ENCODE measurements around the gene KIF22.
"Not testable (repeated sequence)": the region's sequence is repeated elsewhere in the genome, so short reads cannot be mapped to it uniquely, and the experiment has no call there.

The KIF22 gene

GRCh38 chr16:29833219-29833618 lies 42.7 kb downstream of the KIF22 start:
- H3K79me1 ChIP-seq (ENCODE audit: low read length); H3K36me3 ChIP-seq (ENCODE audit: control insufficient read depth in 1 of 2, insufficient read depth in 2 of 2, low read length in 2 of 2); H3K14ac ChIP-seq (ENCODE audit: low read length); H3K4me3 ChIP-seq (ENCODE audit: low read depth, low read length); H2AFZ ChIP-seq (ENCODE audit: insufficient read depth, low read length, poor library complexity); H3K79me2 ChIP-seq (ENCODE audit: control insufficient read depth, insufficient read depth, low read length, poor library complexity); H4K12ac ChIP-seq (ENCODE audit: low read depth, low read length); H3K4me1 ChIP-seq (ENCODE audit: control insufficient read depth in 1 of 2, insufficient read depth in 2 of 2, low read length in 2 of 2); H3K27ac ChIP-seq (ENCODE audit: low read depth, low read length); H3K4ac ChIP-seq (ENCODE audit: low read depth, low read length); H3K9me3 ChIP-seq (ENCODE audit: insufficient read depth, low read depth, low read length); H2BK12ac ChIP-seq (ENCODE audit: low read length); H2BK5ac ChIP-seq (ENCODE audit: low read depth, low read length, poor library complexity); H2BK120ac ChIP-seq (ENCODE audit: insufficient read depth, low read length, poor library complexity); H4K91ac ChIP-seq (ENCODE audit: low read depth, low read length); H3K18ac ChIP-seq (ENCODE audit: low read length); H3K23ac ChIP-seq (ENCODE audit: low read length); DNase-seq; H4K8ac ChIP-seq (ENCODE audit: low read depth, low read length); H3K9ac ChIP-seq (ENCODE audit: low read length); H3K4me2 ChIP-seq (ENCODE audit: low read length); H3K27me3 ChIP-seq (ENCODE audit: insufficient read depth, low read length); H2AK5ac ChIP-seq (ENCODE audit: low read length): not testable (repeated sequence)
- WGBS (ENCODE audit: extremely low coverage, insufficient coverage, insufficient read length) = no CpG with 5 or more reads among the region's 4 CpGs

GRCh38 chr16:29834079-29834478 lies 43.5 kb downstream of the KIF22 start:
- Histone ChIP-seq H3K18ac (ENCODE audit: low read length) (no peak overlapping the region), H3K79me1 (ENCODE audit: low read length) (no peaks in the 10 kb centered on the region), H3K4me2 (ENCODE audit: low read length) (no peak overlapping the region), H3K23ac (ENCODE audit: low read length) (no peak overlapping the region), H2BK5ac (ENCODE audit: low read depth, low read length, poor library complexity) (no peak overlapping the region), H3K4ac (ENCODE audit: low read depth, low read length) (no peak overlapping the region), H4K8ac (ENCODE audit: low read depth, low read length) (no peak overlapping the region), H3K27me3 (ENCODE audit: insufficient read depth, low read length) (no peaks in the 10 kb centered on the region), H2AFZ (ENCODE audit: insufficient read depth, low read length, poor library complexity) (no peak overlapping the region), H3K9me3 (ENCODE audit: insufficient read depth, low read depth, low read length) (no peaks in the 10 kb centered on the region), H2BK120ac (ENCODE audit: insufficient read depth, low read length, poor library complexity) (no peak overlapping the region), H3K9ac (ENCODE audit: low read length) (no peak overlapping the region), H2AK5ac (ENCODE audit: low read length) (no peak overlapping the region), H3K27ac (ENCODE audit: low read depth, low read length) (no peak overlapping the region), H4K91ac (ENCODE audit: low read depth, low read length) (no peak overlapping the region), H3K79me2 (ENCODE audit: control insufficient read depth, insufficient read depth, low read length, poor library complexity) (no peaks in the 10 kb centered on the region), H3K4me3 (ENCODE audit: low read depth, low read length) (no peak overlapping the region), H2BK12ac (ENCODE audit: low read length) (no peak overlapping the region), H4K12ac (ENCODE audit: low read depth, low read length) (no peak overlapping the region), H3K36me3 (ENCODE audit: control insufficient read depth in 1 of 2, insufficient read depth in 2 of 2, low read length in 2 of 2) (peaks cover 2 to 6% of the 10 kb centered on the region in 2 experiments), H3K14ac (ENCODE audit: low read length) (no peak overlapping the region), H3K4me1 (ENCODE audit: control insufficient read depth in 1 of 2, insufficient read depth in 2 of 2, low read length in 2 of 2) (no peaks in the 10 kb centered on the region)
- DNase-seq = no peak
- no CpG with 5 or more reads among the region's 5 CpGs for WGBS (ENCODE audit: extremely low coverage, insufficient coverage, insufficient read length)

GRCh38 chr16:29835926-29836325 lies 45.4 kb downstream of the KIF22 start:
- Histone ChIP-seq H3K79me2 (ENCODE audit: control insufficient read depth, insufficient read depth, low read length, poor library complexity) (no peaks in the 10 kb centered on the region), H4K91ac (ENCODE audit: low read depth, low read length) (no peak overlapping the region)
- no CpG with 5 or more reads among the region's 7 CpGs for WGBS (ENCODE audit: extremely low coverage, insufficient coverage, insufficient read length)

GRCh38 chr16:29836623-29837022 lies 46.1 kb downstream of the KIF22 start:
- Histone ChIP-seq H2AFZ (ENCODE audit: insufficient read depth, low read length, poor library complexity) (no peak overlapping the region), H3K14ac (ENCODE audit: low read length) (no peak overlapping the region), H3K4ac (ENCODE audit: low read depth, low read length) (no peak overlapping the region), H2BK5ac (ENCODE audit: low read depth, low read length, poor library complexity) (no peak overlapping the region), H3K9ac (ENCODE audit: low read length) (no peak overlapping the region), H2BK12ac (ENCODE audit: low read length) (no peak overlapping the region), H4K12ac (ENCODE audit: low read depth, low read length) (no peak overlapping the region), H3K79me1 (ENCODE audit: low read length) (no peaks in the 10 kb centered on the region), H3K36me3 (ENCODE audit: control insufficient read depth in 1 of 2, insufficient read depth in 2 of 2, low read length in 2 of 2) (peaks cover 0 to 4% of the 10 kb centered on the region in 2 experiments), H4K91ac (ENCODE audit: low read depth, low read length) (no peak overlapping the region), H2AK5ac (ENCODE audit: low read length) (no peak overlapping the region), H3K4me2 (ENCODE audit: low read length) (no peak overlapping the region), H3K18ac (ENCODE audit: low read length) (no peak overlapping the region), H3K27me3 (ENCODE audit: insufficient read depth, low read length) (no peaks in the 10 kb centered on the region), H3K23ac (ENCODE audit: low read length) (no peak overlapping the region), H3K9me3 (ENCODE audit: insufficient read depth, low read depth, low read length) (no peaks in the 10 kb centered on the region), H3K27ac (ENCODE audit: low read depth, low read length) (no peak overlapping the region), H3K4me1 (ENCODE audit: control insufficient read depth in 1 of 2, insufficient read depth in 2 of 2, low read length in 2 of 2) (no peaks in the 10 kb centered on the region), H3K4me3 (ENCODE audit: low read depth, low read length) (no peak overlapping the region), H2BK120ac (ENCODE audit: insufficient read depth, low read length, poor library complexity) (no peak overlapping the region), H4K8ac (ENCODE audit: low read depth, low read length) (no peak overlapping the region), H3K79me2 (ENCODE audit: control insufficient read depth, insufficient read depth, low read length, poor library complexity) (no peaks in the 10 kb centered on the region)
- no peak for DNase-seq
- WGBS (ENCODE audit: extremely low coverage, insufficient coverage, insufficient read length) = no CpG with 5 or more reads among the region's 15 CpGs

More at GRCh38 chr16:29835926-29836325, 45.4 kb downstream of the KIF22 start:
- no peak overlapping the region for H4K8ac ChIP-seq (ENCODE audit: low read depth, low read length)
- H4K12ac ChIP-seq (ENCODE audit: low read depth, low read length) = no peak overlapping the region
- no peak overlapping the region for H2AK5ac ChIP-seq (ENCODE audit: low read length)
- H3K9ac ChIP-seq (ENCODE audit: low read length) = no peak overlapping the region
- H3K36me3 ChIP-seq (ENCODE audit: control insufficient read depth in 1 of 2, insufficient read depth in 2 of 2, low read length in 2 of 2) = peaks cover 2 to 6% of the 10 kb centered on the region in 2 experiments
- no peak overlapping the region for H3K4me3 ChIP-seq (ENCODE audit: low read depth, low read length)
- H3K4me1 ChIP-seq (ENCODE audit: control insufficient read depth in 1 of 2, insufficient read depth in 2 of 2, low read length in 2 of 2) = no peaks in the 10 kb centered on the region
- H3K18ac ChIP-seq (ENCODE audit: low read length) = no peak overlapping the region
- H2BK120ac ChIP-seq (ENCODE audit: insufficient read depth, low read length, poor library complexity) = no peak overlapping the region
- H3K23ac ChIP-seq (ENCODE audit: low read length) = no peak overlapping the region
- H2BK5ac ChIP-seq (ENCODE audit: low read depth, low read length, poor library complexity) = no peak overlapping the region
- no peak overlapping the region for H3K27ac ChIP-seq (ENCODE audit: low read depth, low read length)
- no peaks in the 10 kb centered on the region for H3K27me3 ChIP-seq (ENCODE audit: insufficient read depth, low read length)
- no peak overlapping the region for H2BK12ac ChIP-seq (ENCODE audit: low read length)
- H3K4ac ChIP-seq (ENCODE audit: low read depth, low read length) = no peak overlapping the region
- H3K9me3 ChIP-seq (ENCODE audit: insufficient read depth, low read depth, low read length) = no peaks in the 10 kb centered on the region
- H3K79me1 ChIP-seq (ENCODE audit: low read length) = no peaks in the 10 kb centered on the region
- H3K14ac ChIP-seq (ENCODE audit: low read length) = no peak overlapping the region
- no peak overlapping the region for H2AFZ ChIP-seq (ENCODE audit: insufficient read depth, low read length, poor library complexity)
- DNase-seq = peak; percentile 22 to 48
- H3K4me2 ChIP-seq (ENCODE audit: low read length) = no peak overlapping the region

Data from trophoblast cell (in vitro differentiated cells and primary cell).